A549 (cell line): ENCODE results near the gene SPATA25. TPM values are rescaled to one million over a fixed set of nuclear protein-coding genes. Genes with fewer than 3 reads are reported as not detected.

Source experiments
- ATAC-seq, 2 experiments: fragments of 200-7000 bp in 1 of 2; fragments of >200 bp in 1 of 2; cut with Nextera tagmentation in 1 of 2; cut with Tn5 transposase in 1 of 2; 3 replicates each; pipeline versions ENCODE4 v1.8.0 to v1.9.1; 2018 to 2020; ENCODE audit warnings: mild to moderate bottlenecking in 1 of 2, moderate library complexity in 1 of 2
- CTCF ChIA-PET: fragments of 300-600 bp; sonication (Branson Sonifier 250); formaldehyde crosslinking; extraction: SDS; loops from one replicate; lab custom pipeline; 2021; ENCODE audit warnings: antibody characterized with exemption, inconsistent platforms; lab: Yijun Ruan, JAX
- POLR2A ChIA-PET: fragments of 350-600 bp; formaldehyde crosslinking; extraction: SDS; loops from one replicate; lab custom pipeline; 2021; ENCODE audit warnings: antibody characterized with exemption, inconsistent platforms; lab: Yijun Ruan, JAX
- DNase-seq, 2 experiments: peaks; one replicate each; pipeline versions ENCODE4 v3.0.0 to v3.0.0-alpha.2; 2011 to 2016; ENCODE audit warnings: low read depth in 1 of 2, low spot score in 1 of 2
- FAIRE-seq: peaks from 2 replicates; lab custom pipeline; 2011; peaks lifted over from hg19 to GRCh38; lab: Jason Lieb, UNC
- H3K27ac ChIP-seq, 2 experiments: fragments of >200 bp; sonication (Bioruptor Twin); formaldehyde crosslinking; 3 replicates each; pipeline ENCODE4 v1.5.1; 2016 to 2017
- H3K4me1 ChIP-seq: fragments of >200 bp; sonication (Bioruptor Twin); formaldehyde crosslinking; 3 replicates; pipeline ENCODE4 v1.6.1; 2016
- H3K4me2 ChIP-seq: fragments of >200 bp; sonication (Bioruptor Twin); formaldehyde crosslinking; 3 replicates; pipeline ENCODE4 v1.6.1; 2016
- H3K4me3 ChIP-seq: fragments of >200 bp; sonication (Bioruptor Twin); formaldehyde crosslinking; 3 replicates; pipeline ENCODE4 v1.5.1; 2016
- H3K9me3 ChIP-seq: fragments of >200 bp; sonication (Bioruptor Twin); formaldehyde crosslinking; 3 replicates; pipeline ENCODE4 v1.6.1; 2016
- CBX2 ChIP-seq: fragments of 200-600 bp; sonication (generic); IDR thresholded peaks from 2 replicates; pipeline ENCODE4 v1.6.1; 2016; ENCODE audit warnings: low read depth, mild to moderate bottlenecking, borderline replicate concordance
- CHD2 ChIP-seq: fragments of 150-350 bp; IDR thresholded peaks from 2 replicates; pipeline ENCODE4 v1.6.1; 2014; ENCODE audit warnings: low read length; ENCODE audit not compliant: partially characterized antibody
- CTCF ChIP-seq: fragments of >200 bp; sonication (Bioruptor Twin); formaldehyde crosslinking; IDR thresholded peaks from 3 replicates; pipeline ENCODE4 v1.5.1; 2016
- EHF ChIP-seq: fragments of 250-450 bp; sonication (Bioruptor Pico); IDR thresholded peaks from 2 replicates; pipeline ENCODE4 v1.5.0; 2020; ENCODE audit warnings: mild to moderate bottlenecking
- HES2 ChIP-seq: fragments of >200 bp; sonication (Bioruptor Twin); formaldehyde crosslinking; IDR thresholded peaks from 2 replicates; pipeline ENCODE4 v1.6.1; 2016
- HOXA7 ChIP-seq: fragments of 250-450 bp; sonication (Bioruptor Pico); IDR thresholded peaks from 2 replicates; pipeline ENCODE4 v1.5.0; 2020; ENCODE audit warnings: mild to moderate bottlenecking, moderate library complexity
- HOXB13 ChIP-seq: fragments of 250-450 bp; sonication (Bioruptor Pico); IDR thresholded peaks from 2 replicates; pipeline ENCODE4 v1.5.0; 2020; ENCODE audit warnings: low read depth, mild to moderate bottlenecking, moderate library complexity
- JUNB ChIP-seq: fragments of >200 bp; sonication (Bioruptor Twin); formaldehyde crosslinking; IDR thresholded peaks from 2 replicates; pipeline ENCODE4 v1.6.1; 2016
- MAFK ChIP-seq: fragments of 450-650 bp; IDR thresholded peaks from 2 replicates; pipeline ENCODE4 v1.6.1; 2014; ENCODE audit not compliant: partially characterized antibody
- NFE2L2 ChIP-seq: fragments of 150-350 bp; conservative IDR thresholded peaks from 2 replicates; pipeline ENCODE4 v1.6.1; 2014; ENCODE audit warnings: low read length
- POLR2A ChIP-seq: IDR thresholded peaks from 2 replicates; pipeline ENCODE4 v1.6.1; 2012; ENCODE audit warnings: mild to moderate bottlenecking, low read length
- POLR2AphosphoS2 ChIP-seq: conservative IDR thresholded peaks from 2 replicates; pipeline ENCODE4 v1.6.1; 2012; ENCODE audit warnings: low read length, improper control_type of control experiment, inconsistent platforms
- RAD21 ChIP-seq, 2 experiments: fragments of >200 bp in 1 of 2; sonication (Bioruptor Twin) in 1 of 2; formaldehyde crosslinking in 1 of 2; IDR thresholded peaks in 1 of 2; conservative IDR thresholded peaks in 1 of 2; 2 replicates in 1 of 2; 3 replicates in 1 of 2; pipeline ENCODE4 v1.6.1; 2012 to 2018; ENCODE audit warnings: inconsistent platforms in 1 of 2
- RARB ChIP-seq: fragments of 250-450 bp; sonication (Bioruptor Pico); IDR thresholded peaks from 2 replicates; pipeline ENCODE4 v1.8.0; 2021; ENCODE audit warnings: mild to moderate bottlenecking, moderate library complexity
- REST ChIP-seq: fragments of 200-600 bp; sonication (generic); IDR thresholded peaks from 2 replicates; pipeline ENCODE4 v1.6.1; 2016; ENCODE audit warnings: antibody characterized with exemption, mild to moderate bottlenecking, moderate library complexity
- RFX5 ChIP-seq: fragments of 450-650 bp; IDR thresholded peaks from 2 replicates; pipeline ENCODE4 v1.7.1; 2014; ENCODE audit warnings: antibody characterized with exemption, mild to moderate bottlenecking, moderate library complexity
- SMC3 ChIP-seq: fragments of >200 bp; sonication (Bioruptor Twin); formaldehyde crosslinking; IDR thresholded peaks from 3 replicates; pipeline ENCODE4 v1.6.1; 2018; ENCODE audit warnings: inconsistent platforms
- USF2 ChIP-seq: fragments of 450-650 bp; IDR thresholded peaks from 2 replicates; pipeline ENCODE4 v1.6.1; 2014; ENCODE audit warnings: antibody characterized with exemption
- ZC3H11A ChIP-seq: fragments of 450-650 bp; IDR thresholded peaks from 2 replicates; pipeline ENCODE4 v1.6.1; 2014; ENCODE audit warnings: antibody characterized with exemption, mild to moderate bottlenecking
- ZNF302 ChIP-seq: fragments of 250-450 bp; sonication (Bioruptor Pico); IDR thresholded peaks from 2 replicates; pipeline ENCODE4 v1.9.0; 2021; ENCODE audit warnings: inconsistent platforms, mild to moderate bottlenecking, moderate library complexity
- WGBS: methylation state at CpG from one replicate; pipeline ENCODE4 v1.1.6; 2017; ENCODE audit errors: missing lambda C conversion rate; 5-methylcytosine and 5-hydroxymethylcytosine counted together
- polyA plus RNA-seq, 4 experiments: library from polyadenylated mRNA; depleted of rRNA in 3 of 4; stranded (reverse); fragments of >200 nt; fragmentation: RNase III in 1 of 4; extraction: RNeasy Plus Mini Kit Qiagen cat#74134 plus additional on column Dnase treatment in 1 of 4; gene quantifications; 2 replicates in 3 of 4; 3 replicates in 1 of 4; pipeline ENCODE4 v1.2.3, GENCODE V29; 2011 to 2017
- TF ChIP-seq, protein P1 (sequence below): fragments of 150-350 bp; IDR thresholded peaks from 2 replicates; pipeline ENCODE4 v1.6.1; 2014; ENCODE audit warnings: low read depth, mild to moderate bottlenecking, low read length
- TF ChIP-seq, protein P2 (sequence below): fragments of >200 bp; sonication (Bioruptor Twin); formaldehyde crosslinking; IDR thresholded peaks from 3 replicates; pipeline ENCODE4 v1.6.1; 2016

The SPATA25 gene
- polyA plus RNA-seq, 2 of the 4 experiments (the other 2 are of a cell fraction), result 0.31 to 0.77 TPM

GRCh38 chr20:45918182-45918737 is 30.8 kb upstream of the SPATA25 start:
- ATAC-seq, result no peak
- FAIRE-seq, result no peak
- no peak for DNase-seq
- Histone ChIP-seq H3K4me1 (no peaks in the 10 kb centered on the region), H3K9me3 (no peaks in the 10 kb centered on the region), H3K4me2 (no peak overlapping the region), H3K4me3 (no peak overlapping the region), H3K27ac (no peak overlapping the region)
- WGBS, result 72% methylated on average over 5 of the region's 5 CpGs
- POLR2A ChIA-PET, result no interaction called here
- TF ChIP-seq CTCF (no peak), HOXA7 (no peak), RAD21 (conservative IDR thresholded peaks at IDR 0.05 in 1 of 2, IDR thresholded peaks at IDR 0.05 in 1 of 2) (no peak), REST (no peak), CBX2 (no peak), HES2 (no peak), ZC3H11A (no peak), NFE2L2 (no peak), USF2 (no peak), POLR2AphosphoS2 (no peak), HOXB13 (CRISPR knock-in tag) (no peak), RARB (CRISPR knock-in tag) (no peak), JUNB (no peak)
- TF ChIP-seq, protein P1, sequence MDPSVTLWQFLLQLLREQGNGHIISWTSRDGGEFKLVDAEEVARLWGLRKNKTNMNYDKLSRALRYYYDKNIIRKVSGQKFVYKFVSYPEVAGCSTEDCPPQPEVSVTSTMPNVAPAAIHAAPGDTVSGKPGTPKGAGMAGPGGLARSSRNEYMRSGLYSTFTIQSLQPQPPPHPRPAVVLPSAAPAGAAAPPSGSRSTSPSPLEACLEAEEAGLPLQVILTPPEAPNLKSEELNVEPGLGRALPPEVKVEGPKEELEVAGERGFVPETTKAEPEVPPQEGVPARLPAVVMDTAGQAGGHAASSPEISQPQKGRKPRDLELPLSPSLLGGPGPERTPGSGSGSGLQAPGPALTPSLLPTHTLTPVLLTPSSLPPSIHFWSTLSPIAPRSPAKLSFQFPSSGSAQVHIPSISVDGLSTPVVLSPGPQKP, result no peak
- CTCF ChIA-PET, result interaction anchor here (1.1 to 2.9 kb wide), 2 partner anchors 15 to 119 kb away, joined by 4 to 12 read pairs; partner anchors contain the start of gene PCIF1

DNA sequence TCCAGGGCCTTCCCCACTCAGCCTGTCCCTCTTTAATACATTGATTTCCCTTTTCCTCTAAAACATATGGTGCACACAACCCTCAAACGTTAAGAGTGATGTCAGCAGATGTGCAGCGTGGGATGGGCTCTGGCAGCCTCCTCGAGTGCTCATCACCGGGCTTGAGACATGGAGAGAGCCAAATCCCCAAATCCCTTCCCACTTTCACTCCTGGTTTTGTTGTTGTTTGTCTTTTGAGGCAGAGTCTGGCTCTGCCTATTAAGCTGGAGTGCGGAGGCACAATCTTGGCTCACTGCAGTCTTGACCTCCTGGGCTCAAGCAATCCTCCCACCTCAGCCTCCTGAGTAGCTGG is 30.3 kb upstream of the SPATA25 start:
- Histone ChIP-seq H3K4me3 (no peak overlapping the region), H3K27ac (no peak overlapping the region), H3K4me2 (no peak overlapping the region), H3K9me3 (no peaks in the 10 kb centered on the region), H3K4me1 (no peaks in the 10 kb centered on the region)
- FAIRE-seq (no peak), DNase-seq (no peak), ATAC-seq (no peak)
- POLR2A ChIA-PET, result no interaction called here
- CTCF ChIA-PET, result interaction anchor here (1.1 to 2.9 kb wide), 2 partner anchors 8 to 16 kb away, joined by 3 to 12 read pairs; partner anchors contain the start of gene PCIF1
- WGBS, result 81% methylated on average over 5 of the region's 5 CpGs
- TF ChIP-seq POLR2A (no peak), RFX5 (no peak), CTCF (no peak), SMC3 (no peak), JUNB (no peak), EHF (CRISPR knock-in tag) (no peak), MAFK (no peak), HOXB13 (CRISPR knock-in tag) (no peak), HES2 (no peak), ZNF302 (no peak), CHD2 (no peak), HOXA7 (no peak)
- TF ChIP-seq, protein P1, result no peak
- TF ChIP-seq, protein P2, sequence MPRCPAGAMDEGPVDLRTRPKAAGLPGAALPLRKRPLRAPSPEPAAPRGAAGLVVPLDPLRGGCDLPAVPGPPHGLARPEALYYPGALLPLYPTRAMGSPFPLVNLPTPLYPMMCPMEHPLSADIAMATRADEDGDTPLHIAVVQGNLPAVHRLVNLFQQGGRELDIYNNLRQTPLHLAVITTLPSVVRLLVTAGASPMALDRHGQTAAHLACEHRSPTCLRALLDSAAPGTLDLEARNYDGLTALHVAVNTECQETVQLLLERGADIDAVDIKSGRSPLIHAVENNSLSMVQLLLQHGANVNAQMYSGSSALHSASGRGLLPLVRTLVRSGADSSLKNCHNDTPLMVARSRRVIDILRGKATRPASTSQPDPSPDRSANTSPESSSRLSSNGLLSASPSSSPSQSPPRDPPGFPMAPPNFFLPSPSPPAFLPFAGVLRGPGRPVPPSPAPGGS, result no peak
